ENCODE results near the gene SMARCAL1. TPM values are rescaled to one million over a fixed set of nuclear protein-coding genes. Genes with fewer than 3 reads are reported as not detected.
A peak's percentile ranks its signal among the peaks of the same experiment; 100 is the strongest.

SMARCAL1 gene
- total and polyA plus RNA-seq, 2 experiments from 2014 or later = 10.3 to 17.2 TPM

DNA sequence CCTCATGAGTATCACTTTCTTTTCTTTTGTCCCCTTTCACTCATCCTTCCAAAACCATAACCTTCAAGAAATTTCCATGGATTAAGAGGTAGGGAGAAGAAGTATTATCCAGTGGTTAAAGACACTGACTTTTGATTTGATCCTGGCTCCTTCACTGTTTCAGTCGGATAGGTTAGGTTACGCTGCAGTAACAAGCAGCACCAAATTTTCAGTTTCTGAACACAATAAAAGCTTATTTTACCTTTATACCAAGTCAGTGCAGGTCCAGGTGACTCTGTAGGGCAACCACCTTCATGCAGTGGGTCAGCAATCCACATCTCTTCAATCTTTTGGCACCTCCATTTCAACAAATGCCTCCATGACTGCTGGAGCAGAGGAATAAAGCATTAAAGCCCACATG is 25.0 kb upstream of the SMARCAL1 start (continued):
- TF ChIP-seq, protein P1, sequence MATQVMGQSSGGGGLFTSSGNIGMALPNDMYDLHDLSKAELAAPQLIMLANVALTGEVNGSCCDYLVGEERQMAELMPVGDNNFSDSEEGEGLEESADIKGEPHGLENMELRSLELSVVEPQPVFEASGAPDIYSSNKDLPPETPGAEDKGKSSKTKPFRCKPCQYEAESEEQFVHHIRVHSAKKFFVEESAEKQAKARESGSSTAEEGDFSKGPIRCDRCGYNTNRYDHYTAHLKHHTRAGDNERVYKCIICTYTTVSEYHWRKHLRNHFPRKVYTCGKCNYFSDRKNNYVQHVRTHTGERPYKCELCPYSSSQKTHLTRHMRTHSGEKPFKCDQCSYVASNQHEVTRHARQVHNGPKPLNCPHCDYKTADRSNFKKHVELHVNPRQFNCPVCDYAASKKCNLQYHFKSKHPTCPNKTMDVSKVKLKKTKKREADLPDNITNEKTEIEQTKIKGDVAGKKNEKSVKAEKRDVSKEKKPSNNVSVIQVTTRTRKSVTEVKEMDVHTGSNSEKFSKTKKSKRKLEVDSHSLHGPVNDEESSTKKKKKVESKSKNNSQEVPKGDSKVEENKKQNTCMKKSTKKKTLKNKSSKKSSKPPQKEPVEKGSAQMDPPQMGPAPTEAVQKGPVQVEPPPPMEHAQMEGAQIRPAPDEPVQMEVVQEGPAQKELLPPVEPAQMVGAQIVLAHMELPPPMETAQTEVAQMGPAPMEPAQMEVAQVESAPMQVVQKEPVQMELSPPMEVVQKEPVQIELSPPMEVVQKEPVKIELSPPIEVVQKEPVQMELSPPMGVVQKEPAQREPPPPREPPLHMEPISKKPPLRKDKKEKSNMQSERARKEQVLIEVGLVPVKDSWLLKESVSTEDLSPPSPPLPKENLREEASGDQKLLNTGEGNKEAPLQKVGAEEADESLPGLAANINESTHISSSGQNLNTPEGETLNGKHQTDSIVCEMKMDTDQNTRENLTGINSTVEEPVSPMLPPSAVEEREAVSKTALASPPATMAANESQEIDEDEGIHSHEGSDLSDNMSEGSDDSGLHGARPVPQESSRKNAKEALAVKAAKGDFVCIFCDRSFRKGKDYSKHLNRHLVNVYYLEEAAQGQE (IDR thresholded peaks at IDR 0.05; ENCODE audit: unreplicated experiment) = no peak
- TF ChIP-seq ZNF462 (CRISPR knock-in tag; IDR thresholded peaks at IDR 0.05) (no peak), JUNB (IDR thresholded peaks at IDR 0.05; ENCODE audit: unreplicated experiment) (no peak)

- Histone ChIP-seq H4K20me1 (replicated peaks; ENCODE audit: insufficient read depth) (no peaks in the 10 kb centered on the region), H3K27ac (ENCODE audit: low read depth) (no peak overlapping the region), H3K4me2 (no peak overlapping the region), H3K27me3 (ENCODE audit: insufficient read depth) (no peaks in the 10 kb centered on the region), H3F3A (replicated peaks; ENCODE audit: low read depth) (no peaks in the 10 kb centered on the region), H3K79me2 (replicated peaks; ENCODE audit: insufficient read depth) (no peaks in the 10 kb centered on the region), H2AFZ (0 out of 2 replicates have a peak overlapping the region, but pooled peaks have one; percentile 32), H3K4me3 (no peak overlapping the region), H3K36me3 (ENCODE audit: insufficient read depth) (no peaks in the 10 kb centered on the region), H3K9me2 (ENCODE audit: insufficient read depth) (0 out of 2 replicates have a peak, but pooled peaks cover 4% of the 10 kb centered on the region), H3K4me1 (ENCODE audit: insufficient read depth) (peaks cover 9% of the 10 kb centered on the region; the same call in 1 of the 2 replicates)
- no peaks in the 10 kb centered on the region for H3K36me3 Mint-ChIP-seq (ENCODE audit: low read depth)
- ATAC-seq (no peak), DNase-seq (ENCODE audit: low spot score) (no peak)
- peaks cover 4% of the 10 kb centered on the region; the same call in 2 of the 3 replicates for H3K9me3 Mint-ChIP-seq
- no peak overlapping the region for H3K27ac Mint-ChIP-seq
- TF ChIP-seq JUNB (IDR thresholded peaks at IDR 0.05; ENCODE audit: unreplicated experiment) = no peak
- no peak for TF ChIP-seq STAT1 (IDR thresholded peaks at IDR 0.05; ENCODE audit: unreplicated experiment)
- no peak for TF ChIP-seq POLR2AphosphoS5 (IDR thresholded peaks at IDR 0.05; ENCODE audit: low read depth)
- H3K4me1 Mint-ChIP-seq = peaks cover 10% of the 10 kb centered on the region
- no peak overlapping the region for H3K4me3 Mint-ChIP-seq
- peaks cover 5% of the 10 kb centered on the region for H3K27me3 Mint-ChIP-seq (ENCODE audit: insufficient read depth, low read depth, poor library complexity)
Observed at GRCh38 chr2:216388046-216388884, 24.0 kb upstream of the SMARCAL1 start.

All from GM23338 (cell line).